HepG2 (cell line): ENCODE results near the gene MYADML2. TPM values are rescaled to one million over a fixed set of nuclear protein-coding genes. Genes with fewer than 3 reads are reported as not detected.

Experiments
- CREB1 ChIP-seq, 2 experiments: fragments of 450-650 bp in 1 of 2; IDR thresholded peaks; 2 replicates each; pipeline ENCODE4 v1.6.1; 2016 to 2017; ENCODE audit warnings: control low read depth in 1 of 2, mild to moderate bottlenecking in 1 of 2, missing compliant biosample characterization in 1 of 2, missing genetic modification characterization in 1 of 2
- EZH2 ChIP-seq: conservative IDR thresholded peaks from 2 replicates; pipeline ENCODE4 v1.6.1; 2012; ENCODE audit warnings: mild to moderate bottlenecking, low read depth, low read length, moderate library complexity
- FOSL2 ChIP-seq: sonication (generic); formaldehyde crosslinking; IDR thresholded peaks from 2 replicates; pipeline ENCODE4 v1.4.0; 2020; ENCODE audit warnings: missing genetic modification reagents
- GZF1 ChIP-seq: sonication (generic); formaldehyde crosslinking; IDR thresholded peaks from 2 replicates; pipeline ENCODE4 v1.5.1; 2020; ENCODE audit warnings: mild to moderate bottlenecking, missing genetic modification reagents
- HMGXB3 ChIP-seq: sonication (generic); formaldehyde crosslinking; IDR thresholded peaks from 2 replicates; pipeline ENCODE4 v1.4.0; 2020; ENCODE audit warnings: missing genetic modification reagents, borderline replicate concordance
- IKZF4 ChIP-seq: sonication (generic); formaldehyde crosslinking; IDR thresholded peaks from 2 replicates; pipeline ENCODE4 v1.5.1; 2020; ENCODE audit warnings: borderline replicate concordance, mild to moderate bottlenecking, low read depth, missing genetic modification reagents; ENCODE audit errors: not compliant biosample characterization
- JDP2 ChIP-seq: sonication (generic); formaldehyde crosslinking; IDR thresholded peaks from 2 replicates; pipeline ENCODE4 v1.8.1; 2022; ENCODE audit warnings: missing genetic modification reagents, borderline replicate concordance
- MAFF ChIP-seq: IDR thresholded peaks from 2 replicates; pipeline ENCODE4 v1.6.1; 2011; ENCODE audit warnings: low read depth, low read length, improper control_type of control experiment
- MAX ChIP-seq: IDR thresholded peaks from 2 replicates; pipeline ENCODE4 v1.6.1; 2012; ENCODE audit warnings: inconsistent platforms
- MBNL3 ChIP-seq: fragments of 250-450 bp; sonication (Bioruptor Pico); conservative IDR thresholded peaks from 2 replicates; pipeline ENCODE4 v1.8.0; 2022; ENCODE audit warnings: mild to moderate bottlenecking, inconsistent platforms
- MED8 ChIP-seq: sonication (generic); formaldehyde crosslinking; IDR thresholded peaks from 2 replicates; pipeline ENCODE4 v1.8.1; 2023; ENCODE audit warnings: mild to moderate bottlenecking, missing genetic modification reagents; ENCODE audit not compliant: insufficient replicate concordance
- NCOA1 ChIP-seq: sonication (generic); formaldehyde crosslinking; IDR thresholded peaks from 2 replicates; pipeline ENCODE4 v1.9.0; 2021; ENCODE audit warnings: missing genetic modification reagents
- NFATC3 ChIP-seq: sonication (generic); formaldehyde crosslinking; IDR thresholded peaks from 2 replicates; pipeline ENCODE4 v1.5.1; 2020; ENCODE audit warnings: mild to moderate bottlenecking, missing genetic modification reagents
- PAF1 ChIP-seq: IDR thresholded peaks from 2 replicates; pipeline ENCODE4 v1.6.1; 2016; ENCODE audit warnings: missing genetic modification reagents, missing compliant biosample characterization
- PAX8 ChIP-seq: sonication (generic); formaldehyde crosslinking; IDR thresholded peaks from 2 replicates; pipeline ENCODE4 v1.8.0; 2022; ENCODE audit warnings: mild to moderate bottlenecking, missing genetic modification reagents, borderline replicate concordance
- RBAK ChIP-seq: sonication (generic); formaldehyde crosslinking; IDR thresholded peaks from 2 replicates; pipeline ENCODE4 v1.5.1; 2020; ENCODE audit warnings: mild to moderate bottlenecking, missing genetic modification reagents
- RFXAP ChIP-seq: sonication (generic); formaldehyde crosslinking; IDR thresholded peaks from 2 replicates; pipeline ENCODE4 v1.4.0; 2020; ENCODE audit warnings: missing genetic modification reagents, borderline replicate concordance
- SETDB1 ChIP-seq: sonication (generic); formaldehyde crosslinking; IDR thresholded peaks from 2 replicates; pipeline ENCODE4 v1.5.1; 2020; ENCODE audit warnings: missing genetic modification reagents, mild to moderate bottlenecking, borderline replicate concordance
- SKI ChIP-seq: fragments of 450-650 bp; IDR thresholded peaks from one replicate; pipeline ENCODE4 v1.6.1; 2018; ENCODE audit warnings: mild to moderate bottlenecking; ENCODE audit not compliant: partially characterized antibody
- SRSF1 ChIP-seq: fragments of 200-400 bp; formaldehyde crosslinking; optimal IDR thresholded peaks from 2 replicates; pipeline ENCODE3; 2017; ENCODE audit warnings: mild to moderate bottlenecking, low read depth, low read length, moderate library complexity
- TCF7 ChIP-seq: sonication (generic); IDR thresholded peaks from 2 replicates; pipeline ENCODE4 v1.6.1; 2016; ENCODE audit warnings: antibody characterized with exemption, low read depth
- ZNF143 ChIP-seq: sonication (generic); formaldehyde crosslinking; IDR thresholded peaks from 2 replicates; pipeline ENCODE4 v1.4.0; 2020; ENCODE audit warnings: missing genetic modification reagents
- ZNF30 ChIP-seq: sonication (generic); formaldehyde crosslinking; IDR thresholded peaks from 2 replicates; pipeline ENCODE4 v1.5.0; 2020; ENCODE audit warnings: mild to moderate bottlenecking, missing genetic modification reagents
- ZNF577 ChIP-seq: sonication (generic); formaldehyde crosslinking; IDR thresholded peaks from 2 replicates; pipeline ENCODE4 v1.4.0; 2020; ENCODE audit warnings: mild to moderate bottlenecking, low read depth, missing genetic modification reagents, borderline replicate concordance
- ZNF781 ChIP-seq: sonication (generic); formaldehyde crosslinking; IDR thresholded peaks from 2 replicates; pipeline ENCODE4 v1.5.1; 2020; ENCODE audit warnings: borderline replicate concordance, mild to moderate bottlenecking, missing genetic modification reagents; ENCODE audit errors: not compliant biosample characterization
- polyA plus RNA-seq, 8 experiments: library from polyadenylated mRNA; depleted of rRNA in 3 of 8; stranded (reverse) in 7 of 8; unstranded in 1 of 8; fragments of >200 nt; fragmentation: Illumina TruSeq in 4 of 8; extraction: Trizol in 4 of 8; gene quantifications; 2 replicates each; pipeline versions ENCODE4 v1.2.1 to v1.2.3, GENCODE V29; 2011 to 2016; ENCODE audit warnings: low read depth in 4 of 8, missing spikeins in 1 of 8, mixed read lengths in 1 of 8; ENCODE audit not compliant: insufficient read depth in 1 of 8
- total RNA-seq, 5 experiments: library from RNA; depleted of rRNA; stranded (reverse); fragments of >200 nt; fragmentation: Illumina TruSeq; extraction: Trizol; gene quantifications; 2 replicates each; pipeline ENCODE4 v1.2.3, GENCODE V29; 2016; ENCODE audit warnings: low read depth in 1 of 5

Gene MYADML2
- total and polyA plus RNA-seq, 2 of the 13 experiments (the other 11 are each of a cell fraction or from before 2014, with no cell fraction given), result not detected

GRCh38 chr17:81901167-81902022 lies 45.6 kb downstream of the MYADML2 start (continued):
- TF ChIP-seq FOSL2 (CRISPR knock-in tag) (no peak), EZH2 (no peak), IKZF4 (CRISPR knock-in tag) (peak; percentile 46), RBAK (CRISPR knock-in tag) (no peak), TCF7 (no peak), MAFF (no peak), SRSF1 (peak; percentile 63), ZNF143 (CRISPR knock-in tag) (no peak), JDP2 (no peak), ZNF781 (peak; percentile 31), CREB1 (IDR thresholded peaks at IDR 0.05) (no peak), CREB1 (CRISPR knock-in tag; IDR thresholded peaks at IDR 0.05) (no peak), SKI (no peak), SETDB1 (CRISPR knock-in tag) (no peak), RFXAP (CRISPR knock-in tag) (peak; percentile 59; the same call in 1 of the 2 replicates), MED8 (CRISPR knock-in tag) (peak; percentile 38), PAX8 (CRISPR knock-in tag) (no peak), GZF1 (CRISPR knock-in tag) (no peak), HMGXB3 (CRISPR knock-in tag) (no peak), ZNF577 (CRISPR knock-in tag) (no peak), MBNL3 (CRISPR knock-in tag) (no peak), PAF1 (peak; percentile 89), ZNF30 (CRISPR knock-in tag) (0 out of 2 replicates have a peak, but pooled peaks have one; percentile 27), NFATC3 (CRISPR knock-in tag) (no peak), MAX (no peak; the same call in 1 of the 2 replicates), NCOA1 (no peak)
